K562 (cell line): Measurements from ENCODE around the gene SLC5A2. TPM values are rescaled to one million over a fixed set of nuclear protein-coding genes. Genes with fewer than 3 reads are reported as not detected.

Experiments used
- BACH1 ChIP-seq: fragments of 200-800 bp; sonication (Bioruptor generic); IDR thresholded peaks from 2 replicates; pipeline ENCODE4 v1.6.1; 2016; ENCODE audit warnings: missing genetic modification characterization, missing compliant biosample characterization
- CHCHD3 ChIP-seq: fragments of 250-450 bp; sonication (Bioruptor Pico); IDR thresholded peaks from 2 replicates; pipeline ENCODE4 v2.1.2; 2022; ENCODE audit warnings: mild to moderate bottlenecking
- ELF2 ChIP-seq: fragments of 250-450 bp; sonication (Bioruptor Pico); IDR thresholded peaks from 2 replicates; pipeline ENCODE4 v1.5.0; 2021; ENCODE audit warnings: mild to moderate bottlenecking
- EWSR1 ChIP-seq: fragments of 450-650 bp; IDR thresholded peaks from 2 replicates; pipeline ENCODE4 v1.6.1; 2018; ENCODE audit warnings: borderline replicate concordance, mild to moderate bottlenecking, low read depth, moderate library complexity; ENCODE audit not compliant: partially characterized antibody
- FOXP1 ChIP-seq: sonication (generic); formaldehyde crosslinking; IDR thresholded peaks from 2 replicates; pipeline ENCODE4 v1.8.0; 2022; ENCODE audit warnings: mild to moderate bottlenecking, missing genetic modification reagents
- KAT2B ChIP-seq: IDR thresholded peaks from one replicate; pipeline ENCODE4 v1.6.1; 2012; ENCODE audit warnings: low read depth, mild to moderate bottlenecking, control low read depth, inconsistent platforms, low read length, moderate library complexity
- NR1H2 ChIP-seq: sonication (generic); formaldehyde crosslinking; IDR thresholded peaks from 2 replicates; pipeline ENCODE4 v1.4.0; 2020; ENCODE audit warnings: mild to moderate bottlenecking, missing genetic modification reagents
- POLR3A ChIP-seq: IDR thresholded peaks from 2 replicates; pipeline ENCODE4 v1.6.1; 2011; ENCODE audit warnings: borderline replicate concordance, mild to moderate bottlenecking, moderate library complexity; ENCODE audit not compliant: insufficient read length, insufficient read depth; ENCODE audit errors: extremely low read depth
- RBM15 ChIP-seq: fragments of 200-400 bp; formaldehyde crosslinking; IDR thresholded peaks from 2 replicates; pipeline ENCODE4 v1.6.1; 2018; ENCODE audit warnings: mild to moderate bottlenecking, low read length, moderate library complexity; ENCODE audit not compliant: insufficient read depth
- SAFB2 ChIP-seq: fragments of 200-400 bp; formaldehyde crosslinking; IDR thresholded peaks from 2 replicates; pipeline ENCODE4 v1.6.1; 2018; ENCODE audit warnings: borderline replicate concordance, low read length, low read depth, moderate library complexity; ENCODE audit not compliant: severe bottlenecking
- SMAD3 ChIP-seq: fragments of 450-650 bp; formaldehyde crosslinking; conservative IDR thresholded peaks from 2 replicates; pipeline ENCODE4 v1.4.0; 2020; ENCODE audit warnings: mild to moderate bottlenecking
- SMC3 ChIP-seq: conservative IDR thresholded peaks from 2 replicates; pipeline ENCODE4 v1.6.1; 2011; ENCODE audit warnings: low read depth, low read length, improper control_type of control experiment; ENCODE audit not compliant: insufficient read depth
- SRSF1 ChIP-seq: fragments of 200-400 bp; formaldehyde crosslinking; IDR thresholded peaks from 2 replicates; pipeline ENCODE4 v1.6.1; 2017; ENCODE audit warnings: mild to moderate bottlenecking, low read depth, low read length, moderate library complexity
- TAF15 ChIP-seq: fragments of 200-400 bp; formaldehyde crosslinking; IDR thresholded peaks from 2 replicates; pipeline ENCODE4 v1.6.1; 2017; ENCODE audit warnings: mild to moderate bottlenecking, low read depth, low read length, moderate library complexity
- TCFL5 ChIP-seq: fragments of 250-450 bp; sonication (Bioruptor Pico); conservative IDR thresholded peaks from 2 replicates; pipeline ENCODE4 v1.6.1; 2021; ENCODE audit warnings: mild to moderate bottlenecking, moderate library complexity, matching md5 sums
- TFAM ChIP-seq: fragments of 250-450 bp; sonication (Bioruptor Pico); conservative IDR thresholded peaks from 2 replicates; pipeline ENCODE4 v1.5.0; 2021; ENCODE audit warnings: mild to moderate bottlenecking, moderate library complexity
- YBX1 ChIP-seq: fragments of 450-650 bp; IDR thresholded peaks from 2 replicates; pipeline ENCODE4 v1.7.1; 2016; ENCODE audit warnings: mild to moderate bottlenecking
- ZNF184 ChIP-seq: sonication (generic); formaldehyde crosslinking; IDR thresholded peaks from 2 replicates; pipeline ENCODE4 v1.5.0; 2020; ENCODE audit warnings: missing genetic modification reagents
- ZSCAN29 ChIP-seq: fragments of 450-650 bp; IDR thresholded peaks from 2 replicates; pipeline ENCODE4 v1.6.1; 2017
- polyA plus RNA-seq, 8 experiments: library from polyadenylated mRNA; depleted of rRNA in 4 of 8; stranded (reverse) in 5 of 8; unstranded in 3 of 8; fragments of >200 nt; fragmentation: Nextera tagmentation in 2 of 8; fragmentation: Illumina TruSeq in 1 of 8; extraction: Ambion mirVana in 2 of 8; extraction: Trizol in 1 of 8; gene quantifications; 2 replicates each; pipeline versions ENCODE4 v1.2.1 to v1.2.3, GENCODE V29; 2011 to 2014; ENCODE audit warnings: inconsistent platforms in 1 of 8, missing spikeins in 1 of 8
- total RNA-seq, 7 experiments: library from RNA; depleted of rRNA in 6 of 7; stranded (reverse); fragments of >200 nt in 6 of 7; fragmentation: Illumina TruSeq in 2 of 7; extraction: Trizol in 2 of 7; gene quantifications; 2 replicates each; pipeline versions ENCODE4 v1.2.1 to v1.2.3, GENCODE V29; 2011 to 2021; ENCODE audit warnings: low replicate concordance in 1 of 7
- TF ChIP-seq, protein P1 (sequence below): fragments of 250-450 bp; sonication (Bioruptor Pico); IDR thresholded peaks from 2 replicates; pipeline ENCODE4 v1.5.0; 2020; ENCODE audit warnings: mild to moderate bottlenecking
- TF ChIP-seq, protein P2 (sequence below): sonication (generic); formaldehyde crosslinking; IDR thresholded peaks from 2 replicates; pipeline ENCODE4 v1.8.0; 2022; ENCODE audit warnings: mild to moderate bottlenecking, missing genetic modification reagents
- TF ChIP-seq, protein P3 (sequence below), 3 experiments: IDR thresholded peaks in 2 of 3; conservative IDR thresholded peaks in 1 of 3; 2 replicates each; pipeline ENCODE4 v1.5.1; 2011 to 2012; ENCODE audit warnings: low read length in 3 of 3, mild to moderate bottlenecking in 3 of 3, control low read depth in 2 of 3, improper control_type of control experiment in 1 of 3, inconsistent platforms in 1 of 3, low read depth in 1 of 3, mixed read lengths in 1 of 3, moderate library complexity in 1 of 3; ENCODE audit not compliant: insufficient read depth in 2 of 3
- TF ChIP-seq, protein P4 (sequence below): fragments of 250-450 bp; sonication (Bioruptor Pico); IDR thresholded peaks from 2 replicates; pipeline ENCODE4 v1.8.0; 2022; ENCODE audit warnings: inconsistent platforms

Gene SLC5A2
- total and polyA plus RNA-seq, 9 of the 15 experiments (the other 6 are each of a cell fraction or from before 2014, with no cell fraction given): 0.07 to 2.7 (median 2.2) TPM; not detected in 6

DNA sequence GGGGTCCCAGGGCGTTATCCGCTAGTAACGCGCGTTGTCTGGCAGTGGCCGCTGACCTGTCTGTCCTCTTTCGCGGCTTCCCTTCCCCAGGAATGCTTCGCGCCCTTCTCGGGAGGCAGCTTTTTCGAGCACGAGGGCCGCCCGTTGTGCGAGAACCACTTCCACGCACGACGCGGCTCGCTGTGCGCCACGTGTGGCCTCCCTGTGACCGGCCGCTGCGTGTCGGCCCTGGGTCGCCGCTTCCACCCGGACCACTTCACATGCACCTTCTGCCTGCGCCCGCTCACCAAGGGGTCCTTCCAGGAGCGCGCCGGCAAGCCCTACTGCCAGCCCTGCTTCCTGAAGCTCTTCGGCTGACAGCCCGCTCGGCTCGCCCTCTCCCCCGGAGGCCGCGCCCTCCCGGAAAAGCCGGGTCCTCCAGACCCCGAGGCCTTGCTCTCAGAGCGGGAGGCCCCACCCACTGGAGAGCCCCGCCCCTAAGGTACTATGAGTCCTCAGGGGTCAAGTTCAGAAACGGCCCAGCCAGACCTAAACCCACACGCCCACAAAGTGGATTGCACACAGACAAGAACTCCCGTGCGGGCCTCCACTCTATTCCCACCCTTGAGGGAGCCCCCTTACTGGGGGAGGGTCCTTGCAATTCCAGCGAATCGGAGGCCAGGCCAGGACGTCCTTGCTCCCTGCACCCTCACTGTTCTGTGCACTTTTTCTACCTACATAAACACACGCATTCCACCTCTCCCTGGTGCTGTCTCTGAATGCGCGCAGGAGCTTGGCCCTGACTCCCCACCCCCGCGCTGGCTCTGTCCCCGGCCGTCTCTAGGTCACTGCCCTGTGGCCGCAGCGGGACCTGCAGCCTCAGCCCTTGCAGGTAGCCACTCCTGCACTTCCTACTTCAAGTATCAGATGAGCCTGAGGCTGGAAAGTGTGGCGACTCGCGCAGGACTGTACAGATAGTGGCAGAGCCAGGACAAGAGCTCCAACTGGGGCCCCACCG, 5.4 kb upstream of the SLC5A2 start (continued):
- TF ChIP-seq FOXP1 (CRISPR knock-in tag): 0 out of 2 replicates have a peak, but pooled peaks have one; percentile 42
- TF ChIP-seq, protein P1, sequence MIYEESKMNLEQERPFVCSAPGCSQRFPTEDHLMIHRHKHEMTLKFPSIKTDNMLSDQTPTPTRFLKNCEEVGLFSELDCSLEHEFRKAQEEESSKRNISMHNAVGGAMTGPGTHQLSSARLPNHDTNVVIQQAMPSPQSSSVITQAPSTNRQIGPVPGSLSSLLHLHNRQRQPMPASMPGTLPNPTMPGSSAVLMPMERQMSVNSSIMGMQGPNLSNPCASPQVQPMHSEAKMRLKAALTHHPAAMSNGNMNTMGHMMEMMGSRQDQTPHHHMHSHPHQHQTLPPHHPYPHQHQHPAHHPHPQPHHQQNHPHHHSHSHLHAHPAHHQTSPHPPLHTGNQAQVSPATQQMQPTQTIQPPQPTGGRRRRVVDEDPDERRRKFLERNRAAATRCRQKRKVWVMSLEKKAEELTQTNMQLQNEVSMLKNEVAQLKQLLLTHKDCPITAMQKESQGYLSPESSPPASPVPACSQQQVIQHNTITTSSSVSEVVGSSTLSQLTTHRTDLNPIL (CRISPR knock-in tag): no peak
- TF ChIP-seq NR1H2 (CRISPR knock-in tag): no peak
- TF ChIP-seq SMC3: peak; percentile 72
- TF ChIP-seq, protein P2, sequence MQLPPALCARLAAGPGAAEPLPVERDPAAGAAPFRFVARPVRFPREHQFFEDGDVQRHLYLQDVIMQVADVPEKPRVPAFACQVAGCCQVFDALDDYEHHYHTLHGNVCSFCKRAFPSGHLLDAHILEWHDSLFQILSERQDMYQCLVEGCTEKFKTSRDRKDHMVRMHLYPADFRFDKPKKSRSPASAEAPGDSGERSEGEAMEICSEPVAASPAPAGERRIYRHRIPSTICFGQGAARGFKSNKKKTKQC: no peak
- TF ChIP-seq YBX1: no peak
- TF ChIP-seq TCFL5 (CRISPR knock-in tag): no peak
- TF ChIP-seq EWSR1: no peak
- TF ChIP-seq BACH1 (tag): no peak
- TF ChIP-seq SMAD3 (CRISPR knock-in tag): no peak
- no peak for TF ChIP-seq ZNF184
- TF ChIP-seq, protein P3, sequence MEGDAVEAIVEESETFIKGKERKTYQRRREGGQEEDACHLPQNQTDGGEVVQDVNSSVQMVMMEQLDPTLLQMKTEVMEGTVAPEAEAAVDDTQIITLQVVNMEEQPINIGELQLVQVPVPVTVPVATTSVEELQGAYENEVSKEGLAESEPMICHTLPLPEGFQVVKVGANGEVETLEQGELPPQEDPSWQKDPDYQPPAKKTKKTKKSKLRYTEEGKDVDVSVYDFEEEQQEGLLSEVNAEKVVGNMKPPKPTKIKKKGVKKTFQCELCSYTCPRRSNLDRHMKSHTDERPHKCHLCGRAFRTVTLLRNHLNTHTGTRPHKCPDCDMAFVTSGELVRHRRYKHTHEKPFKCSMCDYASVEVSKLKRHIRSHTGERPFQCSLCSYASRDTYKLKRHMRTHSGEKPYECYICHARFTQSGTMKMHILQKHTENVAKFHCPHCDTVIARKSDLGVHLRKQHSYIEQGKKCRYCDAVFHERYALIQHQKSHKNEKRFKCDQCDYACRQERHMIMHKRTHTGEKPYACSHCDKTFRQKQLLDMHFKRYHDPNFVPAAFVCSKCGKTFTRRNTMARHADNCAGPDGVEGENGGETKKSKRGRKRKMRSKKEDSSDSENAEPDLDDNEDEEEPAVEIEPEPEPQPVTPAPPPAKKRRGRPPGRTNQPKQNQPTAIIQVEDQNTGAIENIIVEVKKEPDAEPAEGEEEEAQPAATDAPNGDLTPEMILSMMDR (IDR thresholded peaks at IDR 0.05 in 2 of 3, conservative IDR thresholded peaks at IDR 0.05 in 1 of 3; ENCODE audit: insufficient read depth in 2 of 3, low read depth in 1 of 3, low read length in 3 of 3): peak; percentile 64 to 86 (median 79)
- TF ChIP-seq SRSF1: no peak
- TF ChIP-seq ELF2 (CRISPR knock-in tag): no peak
- no peak for TF ChIP-seq CHCHD3 (CRISPR knock-in tag)
- no peak for TF ChIP-seq TAF15
- no peak for TF ChIP-seq KAT2B
- TF ChIP-seq RBM15: no peak
- TF ChIP-seq SAFB2: no peak
- TF ChIP-seq TFAM (CRISPR knock-in tag): no peak
- TF ChIP-seq, protein P4, sequence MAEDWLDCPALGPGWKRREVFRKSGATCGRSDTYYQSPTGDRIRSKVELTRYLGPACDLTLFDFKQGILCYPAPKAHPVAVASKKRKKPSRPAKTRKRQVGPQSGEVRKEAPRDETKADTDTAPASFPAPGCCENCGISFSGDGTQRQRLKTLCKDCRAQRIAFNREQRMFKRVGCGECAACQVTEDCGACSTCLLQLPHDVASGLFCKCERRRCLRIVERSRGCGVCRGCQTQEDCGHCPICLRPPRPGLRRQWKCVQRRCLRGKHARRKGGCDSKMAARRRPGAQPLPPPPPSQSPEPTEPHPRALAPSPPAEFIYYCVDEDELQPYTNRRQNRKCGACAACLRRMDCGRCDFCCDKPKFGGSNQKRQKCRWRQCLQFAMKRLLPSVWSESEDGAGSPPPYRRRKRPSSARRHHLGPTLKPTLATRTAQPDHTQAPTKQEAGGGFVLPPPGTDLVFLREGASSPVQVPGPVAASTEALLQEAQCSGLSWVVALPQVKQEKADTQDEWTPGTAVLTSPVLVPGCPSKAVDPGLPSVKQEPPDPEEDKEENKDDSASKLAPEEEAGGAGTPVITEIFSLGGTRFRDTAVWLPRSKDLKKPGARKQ (CRISPR knock-in tag): no peak
- TF ChIP-seq POLR3A: no peak
- TF ChIP-seq ZSCAN29: no peak
